ENCODE results near the gene PARD3.

DNA sequence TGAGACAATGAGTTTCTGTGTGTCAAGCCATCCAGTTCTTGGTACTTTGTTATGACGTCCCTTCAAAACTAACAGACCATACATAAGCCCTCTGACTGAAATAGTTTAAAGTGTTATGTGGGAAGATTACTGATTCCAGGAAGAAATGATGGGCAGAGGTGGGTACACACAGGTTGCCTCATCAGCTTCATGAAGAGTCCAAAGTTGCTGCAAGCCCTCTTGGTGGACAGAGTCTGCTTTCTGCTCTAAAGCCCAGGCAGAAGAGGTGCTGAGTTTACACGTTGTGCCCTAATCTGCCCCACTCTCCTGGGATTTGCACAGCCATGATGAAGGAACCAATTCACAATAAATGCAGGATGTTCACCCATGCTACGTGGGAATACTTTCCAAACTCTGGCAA lies 187.4 kb downstream of the PARD3 start:
- TF ChIP-seq, protein P1, sequence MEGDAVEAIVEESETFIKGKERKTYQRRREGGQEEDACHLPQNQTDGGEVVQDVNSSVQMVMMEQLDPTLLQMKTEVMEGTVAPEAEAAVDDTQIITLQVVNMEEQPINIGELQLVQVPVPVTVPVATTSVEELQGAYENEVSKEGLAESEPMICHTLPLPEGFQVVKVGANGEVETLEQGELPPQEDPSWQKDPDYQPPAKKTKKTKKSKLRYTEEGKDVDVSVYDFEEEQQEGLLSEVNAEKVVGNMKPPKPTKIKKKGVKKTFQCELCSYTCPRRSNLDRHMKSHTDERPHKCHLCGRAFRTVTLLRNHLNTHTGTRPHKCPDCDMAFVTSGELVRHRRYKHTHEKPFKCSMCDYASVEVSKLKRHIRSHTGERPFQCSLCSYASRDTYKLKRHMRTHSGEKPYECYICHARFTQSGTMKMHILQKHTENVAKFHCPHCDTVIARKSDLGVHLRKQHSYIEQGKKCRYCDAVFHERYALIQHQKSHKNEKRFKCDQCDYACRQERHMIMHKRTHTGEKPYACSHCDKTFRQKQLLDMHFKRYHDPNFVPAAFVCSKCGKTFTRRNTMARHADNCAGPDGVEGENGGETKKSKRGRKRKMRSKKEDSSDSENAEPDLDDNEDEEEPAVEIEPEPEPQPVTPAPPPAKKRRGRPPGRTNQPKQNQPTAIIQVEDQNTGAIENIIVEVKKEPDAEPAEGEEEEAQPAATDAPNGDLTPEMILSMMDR (conservative IDR thresholded peaks at IDR 0.05) = no peak
- no peak for TF ChIP-seq EZH2 (IDR thresholded peaks at IDR 0.05; ENCODE audit: low read depth)
